ENCODE data around the gene TRPM2.
A peak's percentile ranks its signal among the peaks of the same experiment; 100 is the strongest.

Gene TRPM2

DNA sequence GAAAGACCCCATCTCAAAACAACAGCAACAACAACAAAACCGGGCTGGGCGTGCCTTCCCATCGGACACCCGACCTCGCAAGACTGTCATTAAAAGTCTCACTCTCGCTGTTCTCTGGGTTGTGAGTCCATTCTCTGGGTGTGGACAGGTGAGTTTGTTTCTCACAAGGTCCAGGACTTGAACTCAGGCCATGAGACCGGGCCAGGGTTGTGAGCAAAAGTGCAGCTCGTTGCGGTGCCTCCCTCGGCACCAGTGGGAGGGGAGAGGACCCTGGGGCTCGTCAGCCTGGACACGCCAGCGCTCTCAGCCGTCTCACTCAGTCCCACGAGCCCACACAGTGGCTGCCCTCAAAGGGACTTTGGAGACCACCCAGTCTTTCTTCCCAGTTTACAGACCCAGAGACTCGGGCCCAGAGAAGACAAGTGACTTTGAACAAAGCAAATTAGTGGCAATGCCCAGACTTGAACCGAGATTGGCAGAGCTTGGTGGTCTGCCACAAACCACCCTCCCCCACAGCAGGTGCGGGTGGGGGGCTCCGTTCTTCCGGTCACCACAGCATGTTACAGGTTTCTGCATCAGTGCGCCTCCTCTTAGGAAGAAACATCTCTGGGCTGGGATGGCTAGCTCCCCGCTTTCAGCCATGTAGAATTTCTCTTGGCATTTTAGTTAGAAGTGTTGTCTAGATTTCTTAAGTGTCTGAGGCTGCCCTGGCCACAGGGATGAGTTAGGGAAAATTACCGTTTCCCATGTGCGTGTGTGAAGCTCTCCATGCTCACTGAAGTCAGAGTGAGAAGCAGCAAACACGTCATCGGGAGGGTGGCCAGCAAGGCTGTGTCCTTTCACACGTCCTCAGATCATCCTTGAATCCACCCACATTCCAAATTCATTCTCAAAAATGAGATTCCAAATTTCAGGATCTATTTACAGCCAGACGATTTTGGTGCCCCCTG, 130.1 kb downstream of the TRPM2 start:
- DNase-seq (ENCODE audit: low read depth in 2 of 2): no peak

DNA sequence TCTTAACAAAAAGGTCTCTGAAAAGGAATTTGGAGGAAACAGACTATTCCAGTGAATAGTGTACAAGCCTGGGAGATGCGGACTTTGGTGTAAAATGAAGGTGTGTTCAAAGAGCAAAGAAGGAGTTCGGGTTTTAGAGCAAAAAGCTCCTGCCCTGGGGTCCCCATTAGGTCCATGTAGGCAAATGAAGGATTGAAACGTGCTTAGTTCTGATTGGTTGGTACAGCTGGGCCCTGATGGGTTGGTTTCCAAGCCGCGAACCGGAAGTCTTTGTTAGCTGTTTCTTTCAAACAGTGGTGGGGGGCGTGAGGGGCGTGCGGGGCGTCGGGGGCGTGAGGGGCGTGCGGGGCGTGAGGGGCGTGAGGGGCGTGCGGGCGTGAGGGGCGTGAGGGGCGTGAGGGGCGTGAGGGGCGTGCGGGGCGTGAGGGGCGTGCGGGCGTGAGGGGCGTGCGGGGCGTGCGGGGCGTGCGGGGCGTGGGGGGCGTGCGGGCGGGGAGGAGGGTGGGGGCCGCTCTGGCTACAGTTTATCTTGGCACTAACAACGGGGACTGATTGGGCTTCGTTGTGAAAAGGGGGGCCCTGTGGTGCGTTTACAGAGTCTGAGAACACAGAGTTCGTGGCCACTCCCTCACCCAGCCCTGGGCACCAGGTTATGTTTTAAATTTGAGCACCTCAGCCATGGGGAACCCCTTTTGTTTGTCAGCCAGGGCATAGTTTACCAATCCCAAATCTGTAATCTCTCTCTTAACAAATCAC, 131.3 kb downstream of the TRPM2 start:
- DNase-seq (ENCODE audit: low read depth in 2 of 2): no peak

DNA sequence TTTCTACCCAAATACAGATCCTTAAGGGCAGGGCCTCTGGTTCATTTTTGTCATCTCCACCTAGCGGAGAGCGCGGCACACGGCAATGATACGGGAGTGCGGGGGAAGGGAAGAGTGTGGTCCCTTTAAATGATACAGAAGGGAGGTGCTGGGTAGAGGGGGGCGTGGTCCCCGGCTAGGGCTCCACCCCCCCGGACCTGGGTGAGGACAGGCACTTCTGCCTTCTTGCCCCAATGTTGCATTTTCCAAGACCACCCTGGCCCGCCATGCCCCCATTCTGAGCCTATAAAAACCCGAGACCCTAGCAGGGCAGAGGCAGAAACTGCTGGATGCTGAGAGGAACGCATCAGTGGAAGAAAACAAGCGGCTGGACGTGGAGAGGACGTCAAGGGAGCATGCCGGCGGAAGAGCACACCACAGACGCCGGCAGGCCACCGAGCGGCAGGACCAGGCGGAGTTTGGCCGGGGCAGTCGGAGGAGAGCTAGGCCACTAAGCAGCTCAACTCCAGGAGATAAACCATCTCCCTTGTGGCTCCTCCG, 131.9 kb downstream of the TRPM2 start:
- peak; percentile 24 to 46 for DNase-seq (ENCODE audit: low read depth in 2 of 2)

DNA sequence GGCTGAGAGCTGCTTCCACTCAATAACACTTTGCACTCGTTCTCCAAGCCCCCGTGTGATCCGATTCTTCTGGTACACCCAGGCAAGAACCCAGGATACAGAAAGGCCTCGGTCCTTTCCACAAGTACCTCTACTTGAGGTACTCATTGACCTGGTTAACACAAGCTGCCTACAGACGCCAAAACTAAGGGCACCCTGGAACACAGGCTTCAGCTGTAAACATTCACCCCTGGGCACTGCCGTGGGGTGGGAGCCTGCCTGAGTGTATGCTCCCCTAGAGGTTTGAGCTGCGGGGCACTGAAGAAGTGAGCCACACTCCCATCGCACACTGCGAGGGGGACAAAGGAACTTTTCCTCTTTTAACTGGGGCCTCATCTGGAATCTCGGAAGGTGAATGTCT, 132.4 kb downstream of the TRPM2 start:
- DNase-seq (ENCODE audit: low read depth in 2 of 2): no peak

DNA sequence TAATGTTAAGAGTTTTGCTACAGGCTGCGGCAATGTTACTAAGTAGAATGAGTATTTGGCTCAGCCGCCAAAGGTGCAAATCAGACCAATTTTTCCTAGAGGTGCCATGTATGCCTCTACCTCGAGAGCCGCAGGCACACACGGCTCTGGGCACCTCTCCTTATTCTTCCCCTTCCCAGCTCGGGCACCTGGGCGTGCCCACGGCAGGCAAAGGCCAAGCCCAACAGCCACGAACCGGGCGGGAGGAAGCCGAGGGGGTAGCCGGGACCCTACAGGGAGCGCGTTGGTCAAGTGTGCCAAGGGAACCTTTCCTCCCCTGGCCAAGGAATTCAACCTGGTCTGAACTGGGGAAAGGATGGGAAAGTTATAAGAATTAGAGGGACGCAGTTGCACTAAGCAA, 132.9 kb downstream of the TRPM2 start:
- no peak for DNase-seq (ENCODE audit: low read depth in 2 of 2)

DNA sequence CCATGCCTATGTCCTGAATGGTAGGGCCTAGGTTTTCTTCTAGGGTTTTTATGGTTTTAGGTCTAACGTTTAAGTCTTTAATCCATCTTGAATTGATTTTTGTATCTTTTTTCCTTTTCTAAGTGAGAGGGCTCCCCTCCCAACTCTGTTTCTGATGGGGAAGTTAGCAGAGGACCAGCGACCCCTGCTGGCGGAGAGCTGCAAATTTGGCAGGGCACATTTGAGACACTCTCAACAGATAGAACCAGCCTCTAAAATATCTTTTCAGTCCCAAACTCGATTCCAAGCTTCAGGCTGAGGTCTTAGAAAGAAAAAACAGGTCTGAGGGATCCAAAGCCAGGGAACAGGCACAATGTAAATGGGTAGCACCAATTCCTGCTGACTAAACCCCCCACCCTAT, 134.4 kb downstream of the TRPM2 start:
- DNase-seq (ENCODE audit: low read depth in 2 of 2): peak in 1 of 2 donors; percentile 52

DNA sequence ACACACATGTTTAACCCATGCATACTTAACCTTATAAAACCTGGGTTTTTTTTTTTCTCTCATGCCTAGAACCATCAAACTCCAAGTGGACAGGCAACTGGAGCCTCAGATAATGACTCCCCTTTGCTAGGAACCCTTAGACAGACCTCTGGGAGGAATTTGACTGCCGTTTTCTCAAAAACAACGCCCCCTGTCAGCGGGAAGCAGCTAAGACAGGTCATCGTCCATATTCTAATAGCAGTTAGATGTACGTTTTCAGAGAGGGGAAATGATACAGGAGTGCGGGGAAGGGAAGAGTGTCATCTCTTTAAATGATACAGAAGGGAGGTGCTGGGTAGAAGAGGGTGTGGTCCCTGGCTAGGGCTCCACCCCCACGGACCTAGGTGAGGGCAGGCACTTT, 136.5 kb downstream of the TRPM2 start:
- no peak for DNase-seq (ENCODE audit: low read depth in 2 of 2)

DNA sequence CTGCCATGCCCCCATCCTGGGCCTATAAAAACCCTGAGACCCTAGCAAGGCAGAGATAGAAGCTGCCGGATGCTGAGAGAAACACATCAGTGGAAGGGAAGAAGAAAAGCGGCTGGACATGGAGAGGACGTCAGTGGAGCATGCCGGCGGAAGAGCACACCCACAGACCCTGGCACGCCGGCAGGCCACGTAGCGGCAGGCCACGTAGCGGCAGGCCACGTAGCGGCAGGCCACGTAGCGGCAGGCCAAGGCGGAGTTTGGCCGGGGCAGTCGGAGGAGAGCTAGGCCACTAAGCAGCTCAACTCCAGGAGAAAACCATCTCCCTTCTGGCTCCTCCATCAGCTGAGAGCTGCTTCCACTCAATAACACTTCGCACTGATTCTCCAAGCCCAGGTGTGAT, 137.0 kb downstream of the TRPM2 start:
- no peak for DNase-seq (ENCODE audit: low read depth in 2 of 2)

DNA sequence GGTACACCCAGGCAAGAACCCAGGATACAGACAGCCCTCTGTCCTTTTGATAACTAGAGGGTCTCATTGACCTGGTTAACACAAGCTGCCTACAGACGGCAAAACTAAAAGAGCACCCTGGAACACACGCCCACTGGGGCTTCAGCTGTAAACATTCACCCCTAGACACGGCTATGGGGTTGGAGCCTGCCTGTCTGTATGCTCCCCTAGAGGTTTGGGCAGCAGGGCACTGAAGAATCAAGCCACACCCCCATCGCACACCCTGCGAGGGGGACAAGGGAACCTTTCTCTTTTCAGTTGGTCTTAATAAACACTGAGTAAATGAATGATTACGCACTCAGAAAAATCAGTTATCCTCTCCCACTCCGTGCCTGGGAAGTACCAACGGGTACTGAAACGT, 137.4 kb downstream of the TRPM2 start:
- DNase-seq (ENCODE audit: low read depth in 2 of 2): no peak
